OCI-LY3 (cell line): ENCODE data around the gene PCSK5.

Experiments used
- EZH2phosphoT487 ChIP-seq: fragments of 200-600 bp; shearing (Covaris generic); IDR thresholded peaks from 2 replicates; pipeline ENCODE4 v1.6.1; 2018; ENCODE audit warnings: antibody characterized with exemption, mixed run types, low read depth
- TF ChIP-seq, protein P1 (sequence below): fragments of 200-600, 300-600 bp; sonication (generic); IDR thresholded peaks from 2 replicates; pipeline ENCODE4 v1.5.1; 2014; ENCODE audit warnings: antibody characterized with exemption, low read length, low read depth

- TF ChIP-seq, protein P1, sequence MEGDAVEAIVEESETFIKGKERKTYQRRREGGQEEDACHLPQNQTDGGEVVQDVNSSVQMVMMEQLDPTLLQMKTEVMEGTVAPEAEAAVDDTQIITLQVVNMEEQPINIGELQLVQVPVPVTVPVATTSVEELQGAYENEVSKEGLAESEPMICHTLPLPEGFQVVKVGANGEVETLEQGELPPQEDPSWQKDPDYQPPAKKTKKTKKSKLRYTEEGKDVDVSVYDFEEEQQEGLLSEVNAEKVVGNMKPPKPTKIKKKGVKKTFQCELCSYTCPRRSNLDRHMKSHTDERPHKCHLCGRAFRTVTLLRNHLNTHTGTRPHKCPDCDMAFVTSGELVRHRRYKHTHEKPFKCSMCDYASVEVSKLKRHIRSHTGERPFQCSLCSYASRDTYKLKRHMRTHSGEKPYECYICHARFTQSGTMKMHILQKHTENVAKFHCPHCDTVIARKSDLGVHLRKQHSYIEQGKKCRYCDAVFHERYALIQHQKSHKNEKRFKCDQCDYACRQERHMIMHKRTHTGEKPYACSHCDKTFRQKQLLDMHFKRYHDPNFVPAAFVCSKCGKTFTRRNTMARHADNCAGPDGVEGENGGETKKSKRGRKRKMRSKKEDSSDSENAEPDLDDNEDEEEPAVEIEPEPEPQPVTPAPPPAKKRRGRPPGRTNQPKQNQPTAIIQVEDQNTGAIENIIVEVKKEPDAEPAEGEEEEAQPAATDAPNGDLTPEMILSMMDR, result no peak
- TF ChIP-seq EZH2phosphoT487, result no peak
Measured at GRCh38 chr9:75985515-75985914, 95.0 kb downstream of the PCSK5 start.
